ENCODE data around the gene TSPAN11.
"Not testable (repeated sequence)": the region's sequence is repeated elsewhere in the genome, so short reads cannot be mapped to it uniquely, and the experiment has no call there.

Gene TSPAN11

GRCh38 chr12:31005256-31005943 is 78.9 kb downstream of the TSPAN11 start:
- no peak for DNase-seq

GRCh38 chr12:31005944-31006361 is 79.4 kb downstream of the TSPAN11 start:
- peak; percentile 26 for DNase-seq

- no peak for DNase-seq
Observed at GRCh38 chr12:31006416-31007152, 80.0 kb downstream of the TSPAN11 start.

GRCh38 chr12:31007153-31007495 is 80.6 kb downstream of the TSPAN11 start:
- DNase-seq: no peak

GRCh38 chr12:31007636-31008175 is 81.2 kb downstream of the TSPAN11 start:
- DNase-seq: no peak

GRCh38 chr12:31008241-31008761 is 81.8 kb downstream of the TSPAN11 start:
- DNase-seq: no peak

- no peak for DNase-seq
Observed at GRCh38 chr12:31008961-31009840, 82.7 kb downstream of the TSPAN11 start.

- no peak for DNase-seq
Observed at GRCh38 chr12:31009976-31010375, 83.4 kb downstream of the TSPAN11 start.

GRCh38 chr12:31011336-31011735 is 84.8 kb downstream of the TSPAN11 start:
- no peak for DNase-seq

- DNase-seq: no peak
Observed at GRCh38 chr12:31011746-31012566, 85.4 kb downstream of the TSPAN11 start.

- not testable (repeated sequence) for DNase-seq
Observed at GRCh38 chr12:31012567-31012891, 86.0 kb downstream of the TSPAN11 start.

GRCh38 chr12:31015215-31015614 is 88.7 kb downstream of the TSPAN11 start:
- DNase-seq: no peak

- DNase-seq: no peak
Observed at GRCh38 chr12:31016057-31016456, 89.5 kb downstream of the TSPAN11 start.

GRCh38 chr12:31017535-31017934 is 91.0 kb downstream of the TSPAN11 start:
- DNase-seq: no peak

GRCh38 chr12:31018106-31018789 is 91.7 kb downstream of the TSPAN11 start:
- no peak for DNase-seq

- DNase-seq: no peak
Observed at GRCh38 chr12:31018790-31019505, 92.4 kb downstream of the TSPAN11 start.

GRCh38 chr12:31019561-31019960 is 93.0 kb downstream of the TSPAN11 start:
- DNase-seq: no peak

GRCh38 chr12:31019976-31020375 is 93.4 kb downstream of the TSPAN11 start:
- DNase-seq: no peak

- no peak for DNase-seq
Observed at GRCh38 chr12:31020385-31021166, 94.0 kb downstream of the TSPAN11 start.

- DNase-seq: no peak
Observed at GRCh38 chr12:31021181-31021580, 94.6 kb downstream of the TSPAN11 start.
